Measurements from ENCODE around the gene TCF23. TPM values are rescaled to one million over a fixed set of nuclear protein-coding genes. Genes with fewer than 3 reads are reported as not detected.

Gene TCF23
- total RNA-seq (2013): not detected
- not detected for polyA plus RNA-seq
- polyA minus RNA-seq: not detected in 2 replicates
- total RNA-seq: 0 to 0.81 (median 0.03) reads per million in 11 experiments

- no peaks in the 10 kb centered on the region for H3K27me3 ChIP-seq (ENCODE audit: control insufficient read depth in 2 of 2, insufficient read depth in 2 of 2, low read length in 2 of 2)
- no peaks in the 10 kb centered on the region for H3K79me2 ChIP-seq (ENCODE audit: insufficient read depth, low read length)
- intact Hi-C loops (cut with micrococcal nuclease): no loop called here
- no peaks in the 10 kb centered on the region for H3K36me3 ChIP-seq (replicated peaks in 1 of 2; ENCODE audit: control insufficient read depth in 1 of 2, insufficient read depth in 2 of 2, low read length in 2 of 2)
- Mint-ChIP-seq H3K4me3 (no peak within 1 kb of the TSS), H3K9me3 (peaks cover 0 to 2% (median 0%) of the 10 kb centered on the region in 7 donors), H3K36me3 (no peaks in the 10 kb centered on the region), H3K27ac (no peak within 1 kb of the TSS), H3K27me3 (ENCODE audit: low read depth in 3 of 3) (peaks cover 0 to 15% (median 8%) of the 10 kb centered on the region in 3 donors), H3K4me1 (no peaks in the 10 kb centered on the region)
- H3K4me2 ChIP-seq (replicated peaks; ENCODE audit: extremely low read depth, low read length, poor library complexity, severe bottlenecking): no peak within 1 kb of the TSS
- no peak within 1 kb of the TSS for H3K9ac ChIP-seq (ENCODE audit: insufficient read depth, low read length, poor library complexity, severe bottlenecking)
- H4K20me1 ChIP-seq (ENCODE audit: insufficient read depth, low read length): no peaks in the 10 kb centered on the region
- TF ChIP-seq CTCF (IDR thresholded peaks at IDR 0.05): no peak
- no peaks in the 10 kb centered on the region for H3K4me1 ChIP-seq (ENCODE audit: control insufficient read depth in 1 of 2, insufficient read depth in 2 of 2, low read length in 2 of 2)
- no peak for DNase-seq
- WGBS (ENCODE audit: insufficient coverage): 88% methylated on average over 8 of the region's 12 CpGs
- H3K27ac ChIP-seq (ENCODE audit: low read depth in 1 of 2, low read length in 2 of 2): no peak within 1 kb of the TSS
- no peaks in the 10 kb centered on the region for H3K9me3 ChIP-seq (replicated peaks in 1 of 2; ENCODE audit: control insufficient read depth in 1 of 2, insufficient read depth in 1 of 2, low read length in 2 of 2)
- H2AFZ ChIP-seq (ENCODE audit: insufficient read depth, low read depth, low read length, poor library complexity, severe bottlenecking): no peak within 1 kb of the TSS
- H3K4me3 ChIP-seq (replicated peaks in 1 of 3; ENCODE audit: low read depth in 2 of 3, low read length in 3 of 3): no peak within 1 kb of the TSS
Measured at GRCh38 chr2:27148801-27149439, at the start of gene TCF23. Gene TCF23 (plus strand): TSS chr2:27149004. CDS start chr2:27149134, 130 bp downstream.

GRCh38 chr2:27099334-27099955 is 49.4 kb upstream of the TCF23 start:
- Histone ChIP-seq H3K9me3 (replicated peaks in 1 of 2; ENCODE audit: control insufficient read depth in 1 of 2, insufficient read depth in 1 of 2, low read length in 2 of 2) (no peaks in the 10 kb centered on the region), H3K27me3 (ENCODE audit: control insufficient read depth in 2 of 2, insufficient read depth in 2 of 2, low read length in 2 of 2) (no peaks in the 10 kb centered on the region), H2AFZ (ENCODE audit: insufficient read depth, low read depth, low read length, poor library complexity, severe bottlenecking) (no peak overlapping the region), H3K4me3 (replicated peaks in 1 of 3; ENCODE audit: low read depth in 2 of 3, low read length in 3 of 3) (no peak overlapping the region), H3K4me1 (ENCODE audit: control insufficient read depth in 1 of 2, insufficient read depth in 2 of 2, low read length in 2 of 2) (peaks cover 23 to 24% of the 10 kb centered on the region in 2 donors), H3K79me2 (ENCODE audit: insufficient read depth, low read length) (no peaks in the 10 kb centered on the region), H3K4me2 (replicated peaks; ENCODE audit: extremely low read depth, low read length, poor library complexity, severe bottlenecking) (no peak overlapping the region), H3K9ac (ENCODE audit: insufficient read depth, low read length, poor library complexity, severe bottlenecking) (no peak overlapping the region), H3K36me3 (replicated peaks in 1 of 2; ENCODE audit: control insufficient read depth in 1 of 2, insufficient read depth in 2 of 2, low read length in 2 of 2) (no peaks in the 10 kb centered on the region), H3K27ac (ENCODE audit: low read depth in 1 of 2, low read length in 2 of 2) (no peak overlapping the region), H4K20me1 (ENCODE audit: insufficient read depth, low read length) (no peaks in the 10 kb centered on the region)
- Mint-ChIP-seq H3K4me3 (no peak overlapping the region), H3K4me1 (peaks cover 21% of the 10 kb centered on the region), H3K27me3 (ENCODE audit: low read depth in 3 of 3) (peaks cover 0 to 5% (median 1%) of the 10 kb centered on the region in 3 donors), H3K9me3 (no peaks in the 10 kb centered on the region), H3K27ac (no peak overlapping the region), H3K36me3 (no peaks in the 10 kb centered on the region)
- no peak for TF ChIP-seq CTCF (IDR thresholded peaks at IDR 0.05)
- WGBS (ENCODE audit: insufficient coverage): 98% methylated on average over 7 of the region's 19 CpGs
- DNase-seq: no peak
- intact Hi-C loops (cut with micrococcal nuclease): loop anchor here (2.0 to 5.0 kb wide), 5 partner anchors 33 to 203 kb away; partner anchors contain the start of genes PREB (in 2 of the 2), ATRAID (in 1 of the 2), SLC5A6 (in 1 of the 2) and TRIM54 (in 1 of the 2)
